ENCODE results near the gene CRKL.
"Not testable (repeated sequence)": the region's sequence is repeated elsewhere in the genome, so short reads cannot be mapped to it uniquely, and the experiment has no call there.

The CRKL gene

DNA sequence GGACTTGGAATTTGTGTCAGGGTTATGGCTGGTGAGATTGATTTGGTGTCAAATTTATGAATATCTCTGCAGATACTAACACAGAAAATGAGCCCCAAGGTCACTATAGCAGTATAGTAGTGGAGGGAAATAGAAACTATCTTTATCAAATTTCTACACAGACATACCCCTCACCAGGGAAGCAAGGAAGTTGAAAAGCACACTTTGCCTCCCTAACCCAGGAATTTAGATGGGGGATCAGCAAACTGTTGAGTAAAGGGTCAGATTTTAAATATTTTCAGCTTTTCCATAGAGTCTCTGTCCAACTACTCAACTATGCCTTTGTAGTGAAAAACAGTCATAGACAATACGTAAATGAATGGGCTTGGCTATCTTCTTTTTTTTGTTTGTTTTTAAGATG lies 12.8 kb downstream of the CRKL start:
- TF ChIP-seq ZFX (IDR thresholded peaks at IDR 0.05), result no peak
- TF ChIP-seq, protein P1, sequence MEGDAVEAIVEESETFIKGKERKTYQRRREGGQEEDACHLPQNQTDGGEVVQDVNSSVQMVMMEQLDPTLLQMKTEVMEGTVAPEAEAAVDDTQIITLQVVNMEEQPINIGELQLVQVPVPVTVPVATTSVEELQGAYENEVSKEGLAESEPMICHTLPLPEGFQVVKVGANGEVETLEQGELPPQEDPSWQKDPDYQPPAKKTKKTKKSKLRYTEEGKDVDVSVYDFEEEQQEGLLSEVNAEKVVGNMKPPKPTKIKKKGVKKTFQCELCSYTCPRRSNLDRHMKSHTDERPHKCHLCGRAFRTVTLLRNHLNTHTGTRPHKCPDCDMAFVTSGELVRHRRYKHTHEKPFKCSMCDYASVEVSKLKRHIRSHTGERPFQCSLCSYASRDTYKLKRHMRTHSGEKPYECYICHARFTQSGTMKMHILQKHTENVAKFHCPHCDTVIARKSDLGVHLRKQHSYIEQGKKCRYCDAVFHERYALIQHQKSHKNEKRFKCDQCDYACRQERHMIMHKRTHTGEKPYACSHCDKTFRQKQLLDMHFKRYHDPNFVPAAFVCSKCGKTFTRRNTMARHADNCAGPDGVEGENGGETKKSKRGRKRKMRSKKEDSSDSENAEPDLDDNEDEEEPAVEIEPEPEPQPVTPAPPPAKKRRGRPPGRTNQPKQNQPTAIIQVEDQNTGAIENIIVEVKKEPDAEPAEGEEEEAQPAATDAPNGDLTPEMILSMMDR (conservative IDR thresholded peaks at IDR 0.05), result no peak
- H3K27ac ChIP-seq, result no peak overlapping the region

DNA sequence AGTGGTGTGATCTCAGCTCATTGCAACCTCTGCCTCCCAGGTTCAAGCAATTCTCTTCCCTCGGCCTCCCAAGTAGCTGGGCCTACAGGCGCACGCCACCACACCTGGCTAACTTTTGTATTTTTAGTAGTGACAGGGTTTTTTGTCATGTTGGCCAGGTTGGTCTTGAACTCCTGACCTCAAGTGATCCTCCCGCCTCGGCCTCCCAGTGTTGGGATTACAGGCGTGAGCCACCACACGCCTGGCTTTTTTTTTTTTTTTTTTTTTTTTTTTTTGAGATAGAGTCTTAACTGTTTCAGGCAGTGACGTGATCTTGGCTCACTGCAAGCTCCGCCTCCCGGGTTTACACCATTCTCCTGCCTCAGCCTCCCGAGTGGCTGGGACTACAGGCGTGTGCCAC lies 13.2 kb downstream of the CRKL start:
- not testable (repeated sequence) for H3K27ac ChIP-seq

DNA sequence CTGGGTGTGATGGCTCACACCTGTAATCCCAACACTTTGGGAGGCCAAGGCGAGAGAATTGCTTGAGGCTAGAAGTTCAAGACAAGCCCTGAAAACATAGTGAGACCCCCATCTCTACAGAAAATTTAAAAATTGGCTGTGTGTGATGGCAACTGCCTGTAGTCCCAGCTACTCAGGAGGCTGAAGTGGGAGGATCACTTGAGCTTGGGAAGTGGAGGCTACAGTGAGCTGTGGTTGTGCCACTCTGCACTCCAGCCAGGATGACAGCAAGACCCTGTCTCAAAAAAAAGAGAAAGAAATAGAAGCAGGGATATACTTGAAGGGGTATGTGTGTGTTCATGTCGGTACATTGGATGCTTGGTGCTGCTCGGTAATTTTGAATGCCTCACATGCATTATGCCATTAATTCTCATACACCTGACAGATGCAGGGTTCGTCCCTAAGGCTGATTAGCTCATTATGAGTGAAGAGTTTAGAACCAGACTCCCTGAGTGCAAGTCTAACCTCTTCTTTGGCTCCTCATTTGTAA lies 14.0 kb downstream of the CRKL start:
- no peak for TF ChIP-seq ZFX (IDR thresholded peaks at IDR 0.05)
- TF ChIP-seq, protein P1 (conservative IDR thresholded peaks at IDR 0.05), result no peak
- no peak overlapping the region for H3K27ac ChIP-seq

DNA sequence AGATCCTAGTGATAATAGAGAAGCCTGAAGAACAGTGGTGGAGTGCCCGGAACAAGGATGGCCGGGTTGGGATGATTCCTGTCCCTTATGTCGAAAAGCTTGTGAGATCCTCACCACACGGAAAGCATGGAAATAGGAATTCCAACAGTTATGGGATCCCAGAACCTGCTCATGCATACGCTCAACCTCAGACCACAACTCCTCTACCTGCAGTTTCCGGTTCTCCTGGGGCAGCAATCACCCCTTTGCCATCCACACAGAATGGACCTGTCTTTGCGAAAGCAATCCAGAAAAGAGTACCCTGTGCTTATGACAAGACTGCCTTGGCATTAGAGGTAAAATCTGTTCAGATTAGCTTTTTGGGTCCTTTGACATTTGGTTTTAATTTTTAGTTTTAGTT lies 16.7 kb downstream of the CRKL start:
- TF ChIP-seq, protein P1 (conservative IDR thresholded peaks at IDR 0.05), result no peak
- TF ChIP-seq ZFX (IDR thresholded peaks at IDR 0.05), result no peak

DNA sequence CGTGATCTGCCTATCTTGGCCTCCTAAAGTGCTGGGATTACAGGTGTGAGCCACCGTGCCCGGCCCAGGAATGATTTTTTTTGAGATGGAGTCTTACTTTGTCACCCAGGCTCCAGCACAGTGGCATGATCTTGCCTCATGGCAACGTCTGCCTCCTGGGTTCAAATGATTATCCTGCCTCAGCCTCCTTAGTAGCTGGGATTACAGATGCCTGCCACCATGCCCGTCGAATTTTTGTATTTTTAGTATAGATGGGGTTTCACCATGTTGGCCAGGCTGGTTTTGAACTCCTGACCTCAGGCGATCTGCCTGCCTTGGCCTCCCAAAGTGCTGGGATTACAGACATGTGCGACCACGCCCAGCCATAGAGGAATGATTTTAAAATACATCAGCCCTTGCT lies 17.8 kb downstream of the CRKL start:
- not testable (repeated sequence) for H3K27ac ChIP-seq

More for the DNA sequence above, 16.7 kb downstream of the CRKL start:
- H3K27ac ChIP-seq, result no peak overlapping the region

DNA sequence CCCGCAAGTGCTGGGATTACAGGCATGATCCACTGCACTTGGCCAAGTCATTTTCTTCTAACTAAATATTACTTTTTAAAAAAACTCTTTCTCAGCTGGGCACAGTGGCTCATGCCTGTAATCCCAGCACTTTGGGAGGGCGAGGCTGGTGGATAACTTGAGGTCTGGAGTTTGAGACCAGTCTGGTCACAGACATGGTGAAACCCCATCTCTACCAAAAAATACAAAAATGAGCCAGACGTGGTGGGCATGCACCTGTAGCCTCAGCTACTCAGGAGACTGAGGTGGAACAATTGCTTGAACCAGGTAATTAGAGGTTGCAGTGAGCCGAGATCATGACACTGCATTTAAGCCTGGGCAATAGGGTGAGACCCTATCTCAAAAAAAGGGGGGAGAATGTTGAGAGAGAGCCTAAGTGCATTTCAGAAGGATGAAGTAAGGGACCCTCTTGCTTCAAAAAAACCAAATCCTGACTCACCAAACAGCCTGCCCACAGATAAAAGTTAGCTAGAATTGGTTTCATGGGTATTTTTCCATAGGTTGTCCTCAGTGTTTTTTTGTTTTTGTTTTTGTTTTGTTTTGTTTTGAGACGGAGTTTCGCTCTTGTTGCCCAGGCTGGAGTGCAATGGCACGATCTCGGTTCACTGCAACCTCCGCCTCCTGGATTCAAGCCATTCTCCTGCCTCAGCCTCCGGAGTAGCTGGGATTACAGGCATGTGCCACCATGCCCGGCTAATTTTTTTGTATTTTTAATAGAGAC lies 18.8 kb downstream of the CRKL start:
- H3K27ac ChIP-seq, result not testable (repeated sequence)

DNA sequence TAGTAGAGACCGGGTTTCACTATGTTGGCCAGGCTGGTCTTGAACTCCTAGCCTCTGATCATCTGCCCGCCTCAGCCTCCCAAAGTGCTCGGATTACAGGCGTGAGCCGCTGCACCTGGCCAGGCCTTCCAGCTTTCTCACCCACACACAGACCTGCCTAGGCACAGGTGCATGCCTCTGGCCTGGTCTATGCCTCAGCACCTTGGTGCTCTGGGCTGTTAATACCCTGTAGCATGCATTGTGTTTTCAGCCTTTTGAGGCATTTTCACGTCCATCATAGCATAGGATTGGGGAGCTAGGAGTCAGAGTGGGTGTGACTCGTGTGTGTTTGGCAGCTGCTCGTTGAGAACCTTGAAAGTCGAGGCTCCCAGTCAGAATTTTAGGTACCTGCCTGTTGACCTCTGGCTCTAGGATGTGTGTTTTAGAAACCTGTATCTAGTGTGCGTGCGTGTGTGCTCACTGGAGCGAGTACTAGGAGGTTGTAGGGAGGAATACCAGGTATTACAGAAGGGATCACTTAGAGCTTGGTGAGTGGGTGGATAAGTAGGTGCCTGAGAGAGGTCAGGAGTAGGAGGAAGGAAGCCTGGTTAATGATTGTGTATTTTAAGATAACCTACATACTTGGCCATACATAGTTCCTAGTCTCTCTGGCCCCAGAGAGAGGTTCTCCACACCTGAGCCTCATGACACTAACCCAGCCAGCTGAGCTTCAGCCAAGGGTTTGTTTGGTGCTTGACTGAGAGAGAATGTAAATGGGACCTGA lies 20.0 kb downstream of the CRKL start:
- no peak for TF ChIP-seq ZFX (IDR thresholded peaks at IDR 0.05)
- TF ChIP-seq, protein P1 (conservative IDR thresholded peaks at IDR 0.05), result no peak
- H3K27ac ChIP-seq, result no peak overlapping the region

DNA sequence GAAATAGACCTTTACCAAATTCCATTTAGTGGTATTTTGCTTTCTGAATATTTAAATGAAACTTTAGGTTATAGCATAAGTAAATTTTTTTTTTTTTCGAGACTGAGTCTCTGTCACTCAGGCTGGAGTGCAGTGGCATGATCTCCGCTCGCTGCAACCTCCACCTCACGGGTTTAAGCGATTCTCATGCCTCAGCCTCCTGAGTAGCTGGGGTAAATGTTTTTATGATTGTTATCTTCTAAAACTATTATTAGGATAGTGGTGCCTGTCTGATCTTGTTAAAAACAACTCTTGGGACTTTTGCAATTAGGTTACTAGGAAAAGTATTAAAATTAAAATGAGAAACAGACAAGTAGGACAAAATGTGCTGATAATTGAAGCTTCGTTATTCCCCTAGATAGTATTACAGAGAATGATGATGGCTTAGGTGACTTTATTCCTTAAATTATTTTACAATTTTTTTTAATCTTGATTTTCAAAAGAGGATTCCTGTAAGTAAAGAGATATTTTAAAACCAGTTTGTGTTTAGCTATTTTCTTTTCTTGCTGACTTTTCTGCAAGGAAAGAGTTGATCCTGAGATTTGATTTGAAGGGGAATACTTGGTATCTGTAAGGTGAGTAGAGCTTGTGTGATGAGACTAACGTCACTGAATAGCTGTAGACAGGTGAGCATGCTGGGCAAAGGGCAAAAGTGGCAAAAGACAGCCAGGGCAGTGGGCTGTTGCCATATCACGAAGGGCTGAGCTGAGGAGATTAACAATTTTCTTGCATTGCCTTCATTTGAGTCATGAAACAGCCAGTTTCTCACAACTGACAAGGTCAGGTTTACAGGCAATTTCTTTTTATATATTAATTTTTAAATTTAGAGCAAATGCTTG lies 20.8 kb downstream of the CRKL start:
- no peak overlapping the region for H3K27ac ChIP-seq
- TF ChIP-seq, protein P1 (conservative IDR thresholded peaks at IDR 0.05), result no peak
- TF ChIP-seq ZFX (IDR thresholded peaks at IDR 0.05), result no peak

DNA sequence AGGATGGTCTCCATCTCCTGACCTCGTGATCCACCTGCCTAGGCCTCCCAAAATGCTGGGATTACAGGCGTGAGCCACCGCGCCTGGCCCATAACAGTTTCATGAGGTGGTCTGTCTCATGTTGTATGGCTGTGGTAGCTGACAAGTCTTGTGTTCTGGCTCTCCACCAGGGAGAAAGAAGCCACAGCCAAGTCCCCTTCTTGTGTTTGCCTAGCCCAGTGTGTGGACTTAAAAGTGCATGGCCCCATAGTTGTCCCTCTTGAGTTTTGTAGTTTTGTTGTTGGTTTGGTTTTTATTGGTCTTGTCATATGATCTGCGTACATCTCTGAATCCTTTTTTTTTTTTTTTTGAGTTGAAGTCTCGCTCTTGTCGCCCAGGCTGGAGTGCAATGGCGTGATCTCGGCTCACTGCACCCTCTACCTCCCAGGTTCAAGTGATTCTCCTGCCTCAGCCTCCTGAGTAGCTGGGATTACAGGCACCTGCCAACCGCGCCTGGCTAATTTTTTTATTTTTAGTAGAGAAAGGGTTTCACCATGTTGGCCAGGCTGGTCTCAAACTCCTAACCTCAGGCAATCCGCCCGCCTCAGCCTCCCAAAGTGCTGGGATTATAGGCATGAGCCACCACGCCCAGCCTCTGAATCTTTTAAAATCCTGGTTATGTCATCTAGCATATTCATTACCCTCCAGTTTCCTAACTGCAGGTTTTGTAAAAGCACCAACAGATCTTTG lies 22.4 kb downstream of the CRKL start:
- not testable (repeated sequence) for H3K27ac ChIP-seq

All from C4-2B (cell line).